Peyer's patch (tissue), 4 donors: ENCODE measurements around the gene CYTL1. TPM values are rescaled to one million over a fixed set of nuclear protein-coding genes. Genes with fewer than 3 reads are reported as not detected.

ENCODE experiments used
- DNase-seq, 3 donors: peaks; one replicate each; pipeline ENCODE4 v3.0.0-alpha.2; 2017 to 2019
- H3K27ac ChIP-seq, 4 donors: fragments of 200-600 bp; sonication (generic); one replicate each; pipeline ENCODE4 v1.5.1; 2016 to 2019
- H3K27me3 ChIP-seq, 2 donors: fragments of 200-600 bp; sonication (generic); one replicate each; pipeline ENCODE4 v1.5.1; 2019
- H3K36me3 ChIP-seq, 3 donors: fragments of 200-600 bp; sonication (generic); one replicate each; pipeline ENCODE4 v1.5.1; 2016 to 2019
- H3K4me1 ChIP-seq, 4 donors: fragments of 200-600 bp; sonication (generic); one replicate each; pipeline ENCODE4 v1.5.1; 2016 to 2019
- H3K4me3 ChIP-seq, 4 donors: fragments of 200-600 bp; sonication (generic); 1 replicate in 3 of 4; 2 replicates in 1 of 4; pipeline ENCODE4 v1.5.1; 2016 to 2019; ENCODE audit warnings: mild to moderate bottlenecking in 1 of 4
- H3K9me3 ChIP-seq, 4 donors: fragments of 200-600 bp; sonication (generic); one replicate each; pipeline ENCODE4 v1.5.1; 2016 to 2019; ENCODE audit warnings: mild to moderate bottlenecking in 1 of 4
- CTCF ChIP-seq, 6 experiments: fragments of 450-650 bp in 4 of 6; fragments of 200-600 bp in 2 of 6; sonication (generic) in 1 of 6; IDR thresholded peaks; one replicate each; pipeline ENCODE4 v1.5.1; 2017 to 2019; ENCODE audit warnings: antibody characterized with exemption in 6 of 6, mild to moderate bottlenecking in 3 of 6, moderate library complexity in 1 of 6
- POLR2A ChIP-seq, 2 donors: fragments of 450-650 bp; IDR thresholded peaks; one replicate each; pipeline ENCODE4 v1.5.1; 2017; ENCODE audit warnings: antibody characterized with exemption in 2 of 2, mild to moderate bottlenecking in 2 of 2, moderate library complexity in 2 of 2
- total RNA-seq, 4 donors: library from RNA; depleted of rRNA; stranded (reverse); fragments of >200 nt; gene quantifications; one replicate each; pipeline ENCODE4 v1.1.0, GENCODE V29; 2016

The CYTL1 gene
- total RNA-seq, 4 donors from 2014 or later: 5.8 TPM; not detected in 3

DNA sequence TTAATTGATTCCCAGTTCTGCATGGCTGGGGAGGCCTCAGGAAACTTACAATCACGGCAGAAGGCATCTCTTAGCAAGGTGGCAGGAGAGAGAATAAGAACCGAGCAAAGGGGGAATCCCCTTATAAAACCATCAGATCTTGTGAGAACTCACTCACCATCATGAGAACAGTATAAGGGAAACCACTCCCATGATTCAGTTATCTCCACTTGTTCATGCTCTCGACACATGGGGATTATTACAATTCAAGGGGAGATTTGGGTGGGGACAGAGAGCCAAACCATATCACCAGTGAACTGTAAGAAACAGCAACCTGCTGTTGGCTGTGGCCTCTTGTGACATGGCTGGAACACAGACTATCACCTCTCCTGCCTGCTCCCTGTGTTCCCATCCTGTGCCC lies 7.1 kb upstream of the CYTL1 start:
- Histone ChIP-seq H3K36me3 (no peaks in the 10 kb centered on the region), H3K27me3 (no peaks in the 10 kb centered on the region), H3K27ac (no peak overlapping the region), H3K9me3 (peaks cover 0 to 3% (median 0%) of the 10 kb centered on the region in 4 donors), H3K4me3 (no peak overlapping the region), H3K4me1 (no peaks in the 10 kb centered on the region)
- TF ChIP-seq CTCF (IDR thresholded peaks at IDR 0.05) (no peak), POLR2A (IDR thresholded peaks at IDR 0.05) (no peak)
- DNase-seq: no peak

GRCh38 chr4:5024673-5025072 lies 5.4 kb upstream of the CYTL1 start:
- TF ChIP-seq CTCF (IDR thresholded peaks at IDR 0.05) (no peak), POLR2A (IDR thresholded peaks at IDR 0.05) (no peak)
- peaks cover 0 to 3% (median 0%) of the 10 kb centered on the region in 4 donors for H3K9me3 ChIP-seq
- H3K4me3 ChIP-seq: no peak overlapping the region
- no peaks in the 10 kb centered on the region for H3K4me1 ChIP-seq
- no peak for DNase-seq
- no peaks in the 10 kb centered on the region for H3K36me3 ChIP-seq
- no peaks in the 10 kb centered on the region for H3K27me3 ChIP-seq
- no peak overlapping the region for H3K27ac ChIP-seq

DNA sequence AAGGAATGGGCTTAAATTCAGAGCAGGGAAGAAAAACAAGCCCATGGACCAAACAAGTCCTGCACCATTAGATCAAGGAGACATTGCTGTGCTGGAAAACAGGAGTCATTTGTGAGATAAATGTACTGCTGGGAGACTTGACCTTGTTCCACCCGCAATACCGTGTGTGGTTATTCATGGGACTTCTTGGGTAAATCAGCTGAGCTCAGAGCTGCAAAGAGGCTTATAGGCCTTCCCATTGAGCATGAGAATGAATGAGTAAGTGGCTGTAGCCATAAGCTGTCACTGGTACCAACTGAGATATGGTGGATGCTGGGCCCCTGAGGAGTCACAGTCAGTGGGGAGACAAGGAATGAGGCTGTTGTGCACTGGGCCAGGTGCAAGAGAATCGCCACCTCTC lies 2.3 kb upstream of the CYTL1 start:
- H3K9me3 ChIP-seq: peaks cover 0 to 3% (median 0%) of the 10 kb centered on the region in 4 donors
- no peak for DNase-seq
- H3K4me1 ChIP-seq: no peaks in the 10 kb centered on the region
- no peaks in the 10 kb centered on the region for H3K27me3 ChIP-seq
- H3K27ac ChIP-seq: no peak overlapping the region
- H3K36me3 ChIP-seq: no peaks in the 10 kb centered on the region
- TF ChIP-seq CTCF (IDR thresholded peaks at IDR 0.05): no peak
- no peak for TF ChIP-seq POLR2A (IDR thresholded peaks at IDR 0.05)
- no peak overlapping the region for H3K4me3 ChIP-seq

GRCh38 chr4:5020341-5020740 lies 1.1 kb upstream of the CYTL1 start:
- H3K9me3 ChIP-seq: peaks cover 0 to 3% (median 0%) of the 10 kb centered on the region in 4 donors
- H3K27me3 ChIP-seq: no peaks in the 10 kb centered on the region
- DNase-seq: no peak
- no peak overlapping the region for H3K27ac ChIP-seq
- H3K4me3 ChIP-seq: no peak overlapping the region
- no peak for TF ChIP-seq POLR2A (IDR thresholded peaks at IDR 0.05)
- no peak for TF ChIP-seq CTCF (IDR thresholded peaks at IDR 0.05)
- H3K4me1 ChIP-seq: no peaks in the 10 kb centered on the region
- no peaks in the 10 kb centered on the region for H3K36me3 ChIP-seq

- DNase-seq: no peak
- Histone ChIP-seq H3K27ac (no peak overlapping the region), H3K9me3 (peaks cover 0 to 3% (median 0%) of the 10 kb centered on the region in 4 donors), H3K4me1 (no peaks in the 10 kb centered on the region), H3K36me3 (no peaks in the 10 kb centered on the region), H3K27me3 (no peaks in the 10 kb centered on the region), H3K4me3 (no peak overlapping the region)
- no peak for TF ChIP-seq POLR2A (IDR thresholded peaks at IDR 0.05)
- no peak for TF ChIP-seq CTCF (IDR thresholded peaks at IDR 0.05)
Measured at GRCh38 chr4:5019796-5020195, 538 bp upstream of the CYTL1 start.

GRCh38 chr4:5018603-5019002 lies 655 bp downstream of the CYTL1 start:
- TF ChIP-seq CTCF (IDR thresholded peaks at IDR 0.05) (no peak), POLR2A (IDR thresholded peaks at IDR 0.05) (no peak)
- H3K27me3 ChIP-seq: no peaks in the 10 kb centered on the region
- no peak overlapping the region for H3K27ac ChIP-seq
- H3K4me3 ChIP-seq: no peak overlapping the region
- H3K36me3 ChIP-seq: no peaks in the 10 kb centered on the region
- H3K9me3 ChIP-seq: peaks cover 0 to 3% (median 0%) of the 10 kb centered on the region in 4 donors
- DNase-seq: no peak
- no peaks in the 10 kb centered on the region for H3K4me1 ChIP-seq
